Type B pancreatic cell (in vitro differentiated cells): Measurements from ENCODE around the gene CAPN11. TPM values are rescaled to one million over a fixed set of nuclear protein-coding genes. Genes with fewer than 3 reads are reported as not detected.

Experiments
- DNase-seq: peaks from one replicate; pipeline ENCODE4 v3.0.0; 2021; ENCODE audit warnings: mixed read lengths; ENCODE audit not compliant: unreplicated experiment; ENCODE audit errors: extremely low spot score
- H3K27ac Mint-ChIP-seq: 2 replicates; pipeline ENCODE4 v1.8.0; 2021; ENCODE audit warnings: mild to moderate bottlenecking, mixed read lengths
- H3K27me3 Mint-ChIP-seq: 2 replicates; pipeline ENCODE4 v1.8.0; 2021; ENCODE audit warnings: mixed read lengths
- H3K36me3 Mint-ChIP-seq: 2 replicates; pipeline ENCODE4 v1.8.0; 2021; ENCODE audit warnings: mixed read lengths
- H3K4me1 Mint-ChIP-seq: one replicate; pipeline ENCODE4 v1.8.0; 2021; ENCODE audit warnings: mixed read lengths; ENCODE audit not compliant: unreplicated experiment
- H3K4me3 Mint-ChIP-seq: 2 replicates; pipeline ENCODE4 v1.8.0; 2021; ENCODE audit warnings: mild to moderate bottlenecking, mixed read lengths
- H3K9me3 Mint-ChIP-seq: 2 replicates; pipeline ENCODE4 v1.8.0; 2021; ENCODE audit warnings: mixed read lengths
- total RNA-seq: library from RNA; stranded (reverse); gene quantifications from 2 replicates; pipeline ENCODE4 v1.2.1, GENCODE V29; 2021; ENCODE audit warnings: low replicate concordance
- TF ChIP-seq, protein P1 (sequence below): fragments of 200-600 bp; sonication (generic); conservative IDR thresholded peaks from 2 replicates; pipeline ENCODE4 v1.5.0; 2021; ENCODE audit warnings: antibody characterized with exemption, mild to moderate bottlenecking

The CAPN11 gene
- total RNA-seq, 1 donor from 2014 or later: not detected

DNA sequence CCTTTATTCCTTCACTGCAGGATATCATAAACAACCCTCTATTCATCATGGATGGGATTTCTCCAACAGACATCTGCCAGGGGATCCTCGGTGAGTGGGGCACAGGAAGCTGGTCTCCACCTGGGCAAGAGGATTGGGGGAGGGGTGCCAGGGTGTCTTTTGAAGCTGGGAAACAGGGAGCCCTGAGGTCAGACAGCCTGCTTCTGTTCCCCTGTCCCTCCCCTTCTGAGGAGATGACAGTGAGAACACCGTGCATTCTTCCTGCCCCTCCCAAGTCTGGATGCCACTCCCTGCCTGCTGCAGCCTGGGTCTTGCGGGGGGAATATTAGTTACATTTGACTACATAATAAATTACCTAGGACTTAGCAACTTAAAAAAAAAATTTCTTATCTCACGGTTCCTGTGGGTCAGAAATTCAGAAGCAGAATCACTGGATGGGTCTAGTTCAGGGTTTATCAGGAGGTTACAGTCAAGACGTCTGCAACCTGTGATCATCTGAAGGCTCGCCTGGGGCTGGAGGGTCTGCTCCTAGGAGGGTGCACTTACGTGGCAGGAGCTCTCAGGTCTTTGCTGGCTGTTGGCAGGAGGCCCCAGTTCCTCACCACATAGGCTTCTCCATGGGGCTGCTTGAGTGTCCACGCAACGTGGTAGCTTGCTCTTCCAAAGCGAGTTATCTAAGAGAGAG lies 11.4 kb downstream of the CAPN11 start:
- Mint-ChIP-seq H3K4me3 (no peak overlapping the region), H3K27me3 (peaks cover 15% of the 10 kb centered on the region), H3K4me1 (peaks cover 11% of the 10 kb centered on the region), H3K27ac (peak overlapping the region; percentile 82), H3K9me3 (no peaks in the 10 kb centered on the region), H3K36me3 (no peaks in the 10 kb centered on the region)
- DNase-seq: no peak
- TF ChIP-seq, protein P1, sequence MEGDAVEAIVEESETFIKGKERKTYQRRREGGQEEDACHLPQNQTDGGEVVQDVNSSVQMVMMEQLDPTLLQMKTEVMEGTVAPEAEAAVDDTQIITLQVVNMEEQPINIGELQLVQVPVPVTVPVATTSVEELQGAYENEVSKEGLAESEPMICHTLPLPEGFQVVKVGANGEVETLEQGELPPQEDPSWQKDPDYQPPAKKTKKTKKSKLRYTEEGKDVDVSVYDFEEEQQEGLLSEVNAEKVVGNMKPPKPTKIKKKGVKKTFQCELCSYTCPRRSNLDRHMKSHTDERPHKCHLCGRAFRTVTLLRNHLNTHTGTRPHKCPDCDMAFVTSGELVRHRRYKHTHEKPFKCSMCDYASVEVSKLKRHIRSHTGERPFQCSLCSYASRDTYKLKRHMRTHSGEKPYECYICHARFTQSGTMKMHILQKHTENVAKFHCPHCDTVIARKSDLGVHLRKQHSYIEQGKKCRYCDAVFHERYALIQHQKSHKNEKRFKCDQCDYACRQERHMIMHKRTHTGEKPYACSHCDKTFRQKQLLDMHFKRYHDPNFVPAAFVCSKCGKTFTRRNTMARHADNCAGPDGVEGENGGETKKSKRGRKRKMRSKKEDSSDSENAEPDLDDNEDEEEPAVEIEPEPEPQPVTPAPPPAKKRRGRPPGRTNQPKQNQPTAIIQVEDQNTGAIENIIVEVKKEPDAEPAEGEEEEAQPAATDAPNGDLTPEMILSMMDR: no peak

DNA sequence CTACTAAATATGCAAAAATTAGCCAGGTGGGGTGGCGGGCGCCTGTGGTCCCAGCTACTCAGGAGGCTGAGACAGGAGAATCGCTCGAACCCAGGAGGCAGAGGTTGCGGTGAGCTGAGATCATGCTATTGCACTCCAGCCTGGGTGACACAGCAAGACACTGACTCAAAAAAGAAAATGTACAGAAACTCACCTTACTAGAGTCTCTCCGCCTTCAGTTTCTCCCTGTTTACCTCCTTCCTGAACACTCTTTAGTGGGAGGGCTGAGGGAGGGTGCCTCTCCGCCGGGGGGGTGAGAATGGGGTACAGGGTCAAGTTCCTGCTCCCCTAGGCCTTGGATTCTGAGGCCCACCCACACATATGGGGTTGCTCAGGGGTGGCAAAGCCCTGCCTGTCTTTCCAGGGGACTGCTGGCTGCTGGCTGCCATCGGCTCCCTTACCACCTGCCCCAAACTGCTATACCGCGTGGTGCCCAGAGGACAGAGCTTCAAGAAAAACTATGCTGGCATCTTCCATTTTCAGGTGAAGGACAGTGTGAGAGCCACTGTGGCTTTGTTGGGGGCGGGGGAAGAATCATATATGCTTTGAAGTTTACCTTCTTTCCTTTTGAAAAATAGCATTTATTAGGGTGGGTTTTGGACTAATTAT lies 13.4 kb downstream of the CAPN11 start:
- H3K9me3 Mint-ChIP-seq: no peaks in the 10 kb centered on the region
- H3K27me3 Mint-ChIP-seq: peaks cover 10% of the 10 kb centered on the region
- H3K36me3 Mint-ChIP-seq: no peaks in the 10 kb centered on the region
- no peak for DNase-seq
- TF ChIP-seq, protein P1: no peak
- no peak overlapping the region for H3K27ac Mint-ChIP-seq
- H3K4me3 Mint-ChIP-seq: no peak overlapping the region
- H3K4me1 Mint-ChIP-seq: peaks cover 6% of the 10 kb centered on the region

DNA sequence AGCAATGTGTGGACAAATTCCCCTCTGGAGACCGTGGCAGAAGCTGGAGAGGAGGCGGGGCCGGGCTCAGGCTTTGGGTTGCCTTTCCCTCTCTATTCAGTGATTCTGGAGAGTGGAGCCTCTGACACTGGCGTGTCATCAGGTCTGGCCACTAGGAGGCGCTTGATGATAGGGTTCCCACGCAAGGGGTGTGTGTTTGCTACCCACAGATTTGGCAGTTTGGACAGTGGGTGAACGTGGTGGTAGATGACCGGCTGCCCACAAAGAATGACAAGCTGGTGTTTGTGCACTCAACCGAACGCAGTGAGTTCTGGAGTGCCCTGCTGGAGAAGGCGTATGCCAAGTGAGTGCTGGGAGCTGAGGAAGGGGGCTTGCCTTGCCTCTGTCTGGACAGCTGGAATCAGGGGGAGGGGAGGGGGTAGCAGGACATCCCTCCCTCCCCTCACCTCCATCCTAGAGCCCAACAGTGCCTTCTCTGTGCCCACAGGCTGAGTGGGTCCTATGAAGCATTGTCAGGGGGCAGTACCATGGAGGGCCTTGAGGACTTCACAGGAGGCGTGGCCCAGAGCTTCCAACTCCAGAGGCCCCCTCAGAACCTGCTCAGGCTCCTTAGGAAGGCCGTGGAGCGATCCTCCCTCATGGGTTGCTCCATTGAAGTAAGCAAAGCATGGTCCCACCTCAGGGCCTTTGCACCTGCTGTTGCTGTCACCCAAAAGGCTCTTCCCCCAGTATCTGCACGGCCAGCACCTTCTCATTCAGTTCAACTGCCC lies 14.3 kb downstream of the CAPN11 start:
- H3K4me1 Mint-ChIP-seq: peaks cover 6% of the 10 kb centered on the region
- H3K27me3 Mint-ChIP-seq: peaks cover 10% of the 10 kb centered on the region
- H3K9me3 Mint-ChIP-seq: no peaks in the 10 kb centered on the region
- peak overlapping the region; percentile 55 for H3K27ac Mint-ChIP-seq
- DNase-seq: peak; percentile 82
- H3K36me3 Mint-ChIP-seq: no peaks in the 10 kb centered on the region
- TF ChIP-seq, protein P1: peak; percentile 93
- H3K4me3 Mint-ChIP-seq: no peak overlapping the region

GRCh38 chr6:44176130-44176761 lies 17.6 kb downstream of the CAPN11 start:
- no peak for DNase-seq
- Mint-ChIP-seq H3K4me3 (no peak overlapping the region), H3K36me3 (no peaks in the 10 kb centered on the region), H3K9me3 (no peaks in the 10 kb centered on the region), H3K4me1 (peaks cover 6% of the 10 kb centered on the region), H3K27ac (no peak overlapping the region), H3K27me3 (peaks cover 6% of the 10 kb centered on the region)
- TF ChIP-seq, protein P1: no peak

GRCh38 chr6:44176762-44177509 lies 18.3 kb downstream of the CAPN11 start:
- Mint-ChIP-seq H3K27me3 (peaks cover 4% of the 10 kb centered on the region), H3K4me1 (peaks cover 6% of the 10 kb centered on the region), H3K36me3 (no peaks in the 10 kb centered on the region), H3K27ac (no peak overlapping the region), H3K9me3 (no peaks in the 10 kb centered on the region), H3K4me3 (no peak overlapping the region)
- DNase-seq: no peak
- TF ChIP-seq, protein P1: no peak
